Astrocyte (in vitro differentiated cells and primary cell): ENCODE results near the gene ZER1.

Experiments
- CTCF ChIP-seq: IDR thresholded peaks from 2 replicates; pipeline ENCODE4 v1.5.1; 2011; ENCODE audit warnings: low read depth, mild to moderate bottlenecking, inconsistent platforms, low read length, moderate library complexity; ENCODE audit not compliant: insufficient read depth
- EZH2 ChIP-seq: IDR thresholded peaks from 2 replicates; pipeline ENCODE4 v1.6.1; 2012; ENCODE audit warnings: mild to moderate bottlenecking, low read length, inconsistent platforms; ENCODE audit not compliant: insufficient read depth

- TF ChIP-seq EZH2 (no peak), CTCF (no peak)
Observed at GRCh38 chr9:128771745-128772519, at the start of gene ZER1.
